Uterus (tissue), 4 donors: ENCODE results near the gene GRIK4. TPM values are rescaled to one million over a fixed set of nuclear protein-coding genes. Genes with fewer than 3 reads are reported as not detected.

Source experiments
- DNase-seq, 2 donors: peaks; one replicate each; pipeline ENCODE4 v3.0.0-alpha.2; 2019 to 2020
- H3K27ac ChIP-seq, 2 donors: fragments of 200-600 bp; sonication (generic); 1 replicate in 1 of 2; 2 replicates in 1 of 2; pipeline ENCODE4 v1.5.1; 2016 to 2018
- H3K27me3 ChIP-seq, 2 donors: fragments of 200-600 bp; sonication (generic); one replicate each; pipeline ENCODE4 v1.5.1; 2018 to 2019; ENCODE audit warnings: control low read depth in 1 of 2
- H3K36me3 ChIP-seq, 2 donors: fragments of 200-600 bp; sonication (generic); one replicate each; pipeline ENCODE4 v1.5.1; 2019; ENCODE audit warnings: control low read depth in 1 of 2
- H3K4me1 ChIP-seq, 2 donors: fragments of 200-600 bp; sonication (generic); one replicate each; pipeline ENCODE4 v1.5.1; 2018 to 2019; ENCODE audit warnings: control low read depth in 1 of 2
- H3K4me3 ChIP-seq, 2 donors: fragments of 200-600 bp; sonication (generic); 1 replicate in 1 of 2; 2 replicates in 1 of 2; pipeline ENCODE4 v1.5.1; 2018 to 2019; ENCODE audit warnings: mild to moderate bottlenecking in 1 of 2
- H3K9me3 ChIP-seq, 2 donors: fragments of 200-600 bp; sonication (generic); one replicate each; pipeline ENCODE4 v1.5.1; 2019; ENCODE audit warnings: control low read depth in 1 of 2
- POLR2A ChIP-seq, 2 donors: fragments of 450-650 bp; IDR thresholded peaks; one replicate each; pipeline ENCODE4 v1.6.1; 2016; ENCODE audit warnings: antibody characterized with exemption in 2 of 2, mild to moderate bottlenecking in 1 of 2, moderate library complexity in 1 of 2
- intact Hi-C: fragments of 100-400 bp; cut with DNase I; formaldehyde crosslinking; loops from one replicate; pipeline ENCODE4 v1.15.1; 2023; ENCODE audit warnings: low total_unique reads
- total RNA-seq, 4 donors: library from RNA; depleted of rRNA in 3 of 4; stranded (reverse); fragments of >200 nt in 3 of 4; gene quantifications; one replicate each; pipeline versions ENCODE4 v1.1.0 to v1.2.4, GENCODE V29; 2014 to 2023
- TF ChIP-seq, protein P1 (sequence below), 4 experiments: fragments of 200-600 bp in 2 of 4; fragments of 450-650 bp in 2 of 4; sonication (generic) in 2 of 4; IDR thresholded peaks; one replicate each; pipeline ENCODE4 v1.5.1; 2016 to 2019; ENCODE audit warnings: antibody characterized with exemption in 4 of 4, mild to moderate bottlenecking in 2 of 4, moderate library complexity in 1 of 4
- donor health status: DM: yes; HTN: yes; CAD: no.

GRIK4 gene
- total RNA-seq, 4 donors from 2014 or later, result 0.28 to 1.1 TPM; not detected in 2

DNA sequence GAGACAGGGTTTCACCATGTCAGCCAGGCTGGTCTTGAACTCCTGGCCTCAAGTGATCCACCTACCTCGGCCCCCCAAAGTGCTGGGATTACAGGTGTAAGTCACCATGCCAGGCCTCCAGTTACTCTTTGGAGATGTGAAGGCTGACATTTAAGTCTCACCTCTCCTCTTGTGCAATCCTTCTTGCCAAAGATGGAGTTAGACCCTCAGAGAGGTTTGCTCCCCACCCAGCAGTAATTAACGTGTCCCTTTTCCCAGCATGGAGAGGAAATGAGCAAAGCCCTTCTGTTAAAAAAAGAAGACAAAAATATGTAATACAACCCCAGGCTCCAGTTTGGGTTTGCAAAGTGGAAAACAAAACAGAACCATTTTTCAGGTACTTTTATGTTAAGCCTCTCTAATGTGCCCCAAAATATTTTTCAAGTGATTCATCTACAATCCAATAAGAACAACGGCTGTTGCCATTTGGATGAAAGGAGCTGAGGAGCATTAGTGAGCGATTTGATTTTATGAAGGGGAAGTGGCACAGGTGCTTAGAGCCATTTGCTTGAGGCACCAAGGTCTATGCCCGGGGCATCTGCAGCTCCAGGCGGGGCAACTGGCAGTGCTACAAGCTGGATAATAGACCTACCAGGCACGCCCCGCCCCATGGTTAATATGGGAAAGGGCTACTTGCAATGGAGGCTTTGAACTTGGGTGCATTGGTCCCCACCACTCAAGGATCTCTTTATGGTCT, 57.2 kb downstream of the GRIK4 start:
- no peaks in the 10 kb centered on the region for H3K9me3 ChIP-seq
- peaks cover 0 to 10% of the 10 kb centered on the region in 2 donors for H3K27me3 ChIP-seq
- no peaks in the 10 kb centered on the region for H3K36me3 ChIP-seq
- DNase-seq, result no peak
- intact Hi-C loops, result no loop called here
- H3K4me3 ChIP-seq, result no peak overlapping the region
- H3K4me1 ChIP-seq, result peaks cover 0 to 11% of the 10 kb centered on the region in 2 donors
- no peak overlapping the region for H3K27ac ChIP-seq
- TF ChIP-seq POLR2A (IDR thresholded peaks at IDR 0.05), result no peak
- TF ChIP-seq, protein P1, sequence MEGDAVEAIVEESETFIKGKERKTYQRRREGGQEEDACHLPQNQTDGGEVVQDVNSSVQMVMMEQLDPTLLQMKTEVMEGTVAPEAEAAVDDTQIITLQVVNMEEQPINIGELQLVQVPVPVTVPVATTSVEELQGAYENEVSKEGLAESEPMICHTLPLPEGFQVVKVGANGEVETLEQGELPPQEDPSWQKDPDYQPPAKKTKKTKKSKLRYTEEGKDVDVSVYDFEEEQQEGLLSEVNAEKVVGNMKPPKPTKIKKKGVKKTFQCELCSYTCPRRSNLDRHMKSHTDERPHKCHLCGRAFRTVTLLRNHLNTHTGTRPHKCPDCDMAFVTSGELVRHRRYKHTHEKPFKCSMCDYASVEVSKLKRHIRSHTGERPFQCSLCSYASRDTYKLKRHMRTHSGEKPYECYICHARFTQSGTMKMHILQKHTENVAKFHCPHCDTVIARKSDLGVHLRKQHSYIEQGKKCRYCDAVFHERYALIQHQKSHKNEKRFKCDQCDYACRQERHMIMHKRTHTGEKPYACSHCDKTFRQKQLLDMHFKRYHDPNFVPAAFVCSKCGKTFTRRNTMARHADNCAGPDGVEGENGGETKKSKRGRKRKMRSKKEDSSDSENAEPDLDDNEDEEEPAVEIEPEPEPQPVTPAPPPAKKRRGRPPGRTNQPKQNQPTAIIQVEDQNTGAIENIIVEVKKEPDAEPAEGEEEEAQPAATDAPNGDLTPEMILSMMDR (IDR thresholded peaks at IDR 0.05), result no peak

DNA sequence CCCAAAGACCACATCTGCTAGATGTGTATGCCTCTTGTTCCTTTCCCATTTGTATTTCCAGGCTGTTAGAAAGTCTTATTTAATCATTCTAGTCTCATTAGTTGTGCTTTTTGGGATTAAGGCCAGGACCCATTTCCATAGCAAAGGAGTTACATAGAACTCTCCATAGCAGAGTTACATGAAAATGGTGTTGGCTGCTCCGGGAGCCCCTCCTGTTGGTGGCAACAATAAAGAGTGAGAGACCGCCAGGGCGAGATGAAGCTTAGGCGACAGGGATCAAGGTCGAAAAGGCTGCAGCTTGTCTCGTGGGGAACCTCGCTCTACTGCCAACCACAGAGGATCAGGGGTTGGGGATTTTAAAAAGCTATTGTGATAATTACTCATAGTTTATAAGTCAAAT, 58.3 kb downstream of the GRIK4 start:
- intact Hi-C loops, result no loop called here
- Histone ChIP-seq H3K4me3 (no peak overlapping the region), H3K36me3 (no peaks in the 10 kb centered on the region), H3K27me3 (peaks cover 0 to 5% of the 10 kb centered on the region in 2 donors), H3K4me1 (peaks cover 0 to 3% of the 10 kb centered on the region in 2 donors), H3K9me3 (no peaks in the 10 kb centered on the region), H3K27ac (no peak overlapping the region)
- no peak for DNase-seq
- TF ChIP-seq, protein P1 (IDR thresholded peaks at IDR 0.05), result no peak
- TF ChIP-seq POLR2A (IDR thresholded peaks at IDR 0.05), result no peak

DNA sequence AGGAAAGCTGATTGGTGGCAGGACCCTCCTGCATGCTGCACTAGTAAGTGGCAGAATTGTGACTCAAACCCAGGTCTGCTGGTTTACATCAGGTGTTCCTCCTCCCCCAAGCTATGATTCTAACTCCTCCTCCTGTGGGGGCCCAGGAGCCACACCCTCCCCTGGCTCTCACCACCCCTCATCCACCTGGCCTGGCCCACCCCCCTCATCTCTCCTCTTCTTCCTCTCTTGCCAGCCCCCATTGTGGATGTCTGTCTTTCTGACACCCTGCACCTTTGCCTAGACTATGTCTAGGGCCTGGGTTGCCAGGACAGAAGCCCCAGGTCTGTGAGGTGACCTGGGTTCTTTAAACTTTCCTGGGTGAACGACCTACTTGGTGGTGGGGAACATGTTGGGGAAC, 59.9 kb downstream of the GRIK4 start:
- intact Hi-C loops, result no loop called here
- no peak for DNase-seq

DNA sequence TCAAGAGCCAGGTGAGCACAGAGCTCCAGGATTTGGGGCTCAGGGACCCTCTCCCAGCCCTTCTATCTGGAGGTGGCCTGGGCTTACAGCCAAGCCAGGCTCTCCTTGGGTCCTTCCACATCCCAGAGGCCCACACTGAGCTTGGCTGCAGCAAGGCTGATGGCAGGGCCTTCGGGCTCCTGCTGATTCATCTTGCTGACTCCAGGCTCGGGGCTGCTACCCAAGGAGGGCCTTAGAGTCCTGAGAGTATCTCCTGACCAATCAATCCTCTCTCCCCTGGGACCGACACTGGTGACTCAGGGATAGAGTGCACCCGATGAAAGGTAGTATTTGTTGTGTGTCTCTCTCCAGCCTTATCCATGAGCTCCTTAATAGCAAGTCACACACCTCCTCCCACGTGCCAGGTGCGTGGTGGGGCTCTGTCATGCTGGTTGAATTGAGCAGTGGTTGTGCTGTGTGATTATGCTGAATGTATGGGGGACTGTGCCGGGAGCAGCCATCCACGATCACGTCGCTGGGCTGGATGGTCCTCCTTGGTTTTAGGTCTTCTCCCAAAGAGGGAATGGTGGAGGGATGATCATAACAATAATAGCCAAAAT, 62.3 kb downstream of the GRIK4 start:
- Histone ChIP-seq H3K36me3 (no peaks in the 10 kb centered on the region), H3K4me1 (no peaks in the 10 kb centered on the region), H3K27me3 (no peaks in the 10 kb centered on the region), H3K27ac (no peak overlapping the region), H3K4me3 (no peak overlapping the region), H3K9me3 (no peaks in the 10 kb centered on the region)
- DNase-seq, result no peak
- no peak for TF ChIP-seq POLR2A (IDR thresholded peaks at IDR 0.05)
- TF ChIP-seq, protein P1 (IDR thresholded peaks at IDR 0.05), result no peak
- intact Hi-C loops, result no loop called here

More for the DNA sequence above, 59.9 kb downstream of the GRIK4 start:
- TF ChIP-seq POLR2A (IDR thresholded peaks at IDR 0.05), result no peak
- TF ChIP-seq, protein P1 (IDR thresholded peaks at IDR 0.05), result no peak
- H3K27ac ChIP-seq, result no peak overlapping the region
- H3K4me3 ChIP-seq, result no peak overlapping the region
- H3K4me1 ChIP-seq, result no peaks in the 10 kb centered on the region
- H3K27me3 ChIP-seq, result no peaks in the 10 kb centered on the region
- no peaks in the 10 kb centered on the region for H3K36me3 ChIP-seq
- no peaks in the 10 kb centered on the region for H3K9me3 ChIP-seq

DNA sequence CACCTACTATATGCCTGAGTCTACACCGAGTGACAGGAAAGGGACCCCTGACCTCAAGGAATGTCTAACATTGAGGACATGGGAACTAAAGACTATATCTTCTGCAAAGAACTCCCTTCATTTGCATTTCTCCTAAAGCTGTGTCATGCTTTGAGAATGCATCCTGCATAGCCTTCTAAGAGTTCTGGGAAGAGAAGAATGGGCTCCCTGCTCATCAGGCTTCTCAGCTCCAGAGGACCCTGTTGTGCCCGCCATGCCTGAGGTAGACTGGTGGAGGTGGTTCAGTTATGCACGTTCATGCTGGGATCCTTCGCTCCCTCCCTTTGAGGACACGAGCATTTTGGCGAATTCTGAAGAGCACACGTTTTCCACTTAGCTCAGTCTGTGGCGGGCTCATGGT, 63.3 kb downstream of the GRIK4 start:
- Histone ChIP-seq H3K27ac (no peak overlapping the region), H3K27me3 (no peaks in the 10 kb centered on the region), H3K9me3 (no peaks in the 10 kb centered on the region), H3K4me1 (no peaks in the 10 kb centered on the region), H3K4me3 (no peak overlapping the region), H3K36me3 (no peaks in the 10 kb centered on the region)
- DNase-seq, result no peak
- TF ChIP-seq, protein P1 (IDR thresholded peaks at IDR 0.05), result no peak
- no peak for TF ChIP-seq POLR2A (IDR thresholded peaks at IDR 0.05)
- intact Hi-C loops, result no loop called here
